Forelimb muscle (tissue), 1 donor: ENCODE measurements around the gene CAPN9. TPM values are rescaled to one million over a fixed set of nuclear protein-coding genes. Genes with fewer than 3 reads are reported as not detected.

Source experiments
- DNase-seq: peaks from one replicate; pipeline ENCODE4 v3.0.0-alpha.2; 2013; ENCODE audit warnings: low read depth
- polyA plus RNA-seq: library from polyadenylated mRNA; unstranded; fragments of 120-200 nt; gene quantifications from one replicate; pipeline ENCODE4 v1.2.1, GENCODE V29; 2013; ENCODE audit not compliant: insufficient read length

Gene CAPN9
- polyA plus RNA-seq, 1 donor = 0.47 TPM

GRCh38 chr1:230850547-230850946, 103.4 kb downstream of the CAPN9 start:
- DNase-seq = no peak

GRCh38 chr1:230851291-230851691, 104.1 kb downstream of the CAPN9 start:
- no peak for DNase-seq

Other genes with a start within 250 kb of the CAPN9 start
- 21.2 TPM for gene COG2, start 104.9 kb upstream of the CAPN9 start, polyA plus RNA-seq
- 17.4 TPM for gene AGT, start 33.3 kb upstream of the CAPN9 start, polyA plus RNA-seq
- gene C1orf198, start 121.1 kb downstream of the CAPN9 start, polyA plus RNA-seq = 63.6 TPM
- gene TTC13, start 231.5 kb downstream of the CAPN9 start, polyA plus RNA-seq = 20.1 TPM
- gene ARV1, start 231.7 kb downstream of the CAPN9 start, polyA plus RNA-seq = 14.7 TPM